Common myeloid progenitor, CD34-positive (primary cell): ENCODE measurements around the gene STC2. TPM values are rescaled to one million over a fixed set of nuclear protein-coding genes. Genes with fewer than 3 reads are reported as not detected.
"Not testable (repeated sequence)": the region's sequence is repeated elsewhere in the genome, so short reads cannot be mapped to it uniquely, and the experiment has no call there.

Source experiments
- CTCF ChIA-PET: fragments of 350-600 bp; sonication (Branson Sonifier 250); formaldehyde crosslinking; loops from one replicate; lab custom pipeline; 2021; ENCODE audit warnings: antibody characterized with exemption; lab: Charles Lee
- POLR2A ChIA-PET: fragments of 350-600 bp; sonication (Branson Sonifier 250); formaldehyde crosslinking; loops from one replicate; lab custom pipeline; 2021; ENCODE audit warnings: antibody characterized with exemption; lab: Charles Lee
- DNase-seq, 3 donors: peaks; one replicate each; pipeline versions ENCODE4 v3.0.0 to v3.0.0-alpha.2; 2013
- H3K27ac ChIP-seq, 2 experiments: 1 replicate in 1 of 2; 2 replicates in 1 of 2; pipeline ENCODE4 v1.7.0; 2013; ENCODE audit warnings: inconsistent platforms in 2 of 2, low read length in 2 of 2, mild to moderate bottlenecking in 2 of 2, low read depth in 1 of 2, moderate library complexity in 1 of 2; ENCODE audit not compliant: severe bottlenecking in 2 of 2, insufficient read depth in 1 of 2, poor library complexity in 1 of 2
- H3K27me3 ChIP-seq, 5 experiments: replicated peaks in 2 of 5; 1 replicate in 3 of 5; 2 replicates in 2 of 5; pipeline versions ENCODE4 v1.6.1 to v1.7.0; 2013; ENCODE audit warnings: low read length in 4 of 5, mild to moderate bottlenecking in 2 of 5, moderate library complexity in 2 of 5, inconsistent platforms in 1 of 5; ENCODE audit not compliant: insufficient read depth in 5 of 5, control insufficient read depth in 4 of 5
- H3K36me3 ChIP-seq, 4 experiments: 1 replicate in 2 of 4; 2 replicates in 2 of 4; pipeline versions ENCODE4 v1.6.1 to v1.7.0; 2013; ENCODE audit warnings: low read length in 3 of 4, control low read depth in 1 of 4, mild to moderate bottlenecking in 1 of 4; ENCODE audit not compliant: control insufficient read depth in 4 of 4, insufficient read depth in 4 of 4
- H3K4me1 ChIP-seq, 4 experiments: 1 replicate in 3 of 4; 2 replicates in 1 of 4; pipeline versions ENCODE4 v1.6.1 to v1.7.1; 2013; ENCODE audit warnings: low read length in 3 of 4, mild to moderate bottlenecking in 3 of 4, control low read depth in 1 of 4, inconsistent platforms in 1 of 4, moderate library complexity in 1 of 4; ENCODE audit not compliant: control insufficient read depth in 4 of 4, insufficient read depth in 4 of 4; ENCODE audit errors: control extremely low read depth in 1 of 4
- H3K4me3 ChIP-seq, 7 experiments: 1 replicate in 4 of 7; 2 replicates in 3 of 7; pipeline versions ENCODE4 v1.5.1 to v1.7.0; 2013; ENCODE audit warnings: mild to moderate bottlenecking in 7 of 7, low read length in 6 of 7, moderate library complexity in 6 of 7, inconsistent platforms in 2 of 7, low read depth in 2 of 7, control low read depth in 1 of 7; ENCODE audit not compliant: insufficient read depth in 4 of 7, control insufficient read depth in 1 of 7; ENCODE audit errors: extremely low read depth in 1 of 7
- H3K9me3 ChIP-seq, 5 experiments: 1 replicate in 4 of 5; 2 replicates in 1 of 5; pipeline versions ENCODE4 v1.6.1 to v1.7.1; 2013; ENCODE audit warnings: low read length in 4 of 5, mild to moderate bottlenecking in 2 of 5, inconsistent platforms in 1 of 5, low read depth in 1 of 5, moderate library complexity in 1 of 5; ENCODE audit not compliant: control insufficient read depth in 4 of 5, insufficient read depth in 2 of 5; ENCODE audit errors: control extremely low read depth in 1 of 5
- WGBS: methylation state at CpG from one replicate; pipeline ENCODE4 v1.1.5; 2013; ENCODE audit not compliant: insufficient coverage; 5-methylcytosine and 5-hydroxymethylcytosine counted together
- polyA plus RNA-seq: library from polyadenylated mRNA; unstranded; fragments of 120-200 nt; gene quantifications from one replicate; pipeline ENCODE4 v1.2.1, GENCODE V29; 2013

Gene STC2, protein sequence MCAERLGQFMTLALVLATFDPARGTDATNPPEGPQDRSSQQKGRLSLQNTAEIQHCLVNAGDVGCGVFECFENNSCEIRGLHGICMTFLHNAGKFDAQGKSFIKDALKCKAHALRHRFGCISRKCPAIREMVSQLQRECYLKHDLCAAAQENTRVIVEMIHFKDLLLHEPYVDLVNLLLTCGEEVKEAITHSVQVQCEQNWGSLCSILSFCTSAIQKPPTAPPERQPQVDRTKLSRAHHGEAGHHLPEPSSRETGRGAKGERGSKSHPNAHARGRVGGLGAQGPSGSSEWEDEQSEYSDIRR
- polyA plus RNA-seq = not detected

GRCh38 chr5:173327948-173328843 is at the start of gene STC2:
TSS of gene STC2 (minus strand) at chr5:173328414. CDS start at chr5:173328193, 221 bp downstream.
- no peak within 1 kb of the TSS for H3K27ac ChIP-seq
- peaks cover 0 to 96% (median 44%) of the 10 kb centered on the region in 5 experiments for H3K27me3 ChIP-seq
- H3K4me3 ChIP-seq = peak within 1 kb of the TSS; percentile 34 to 72 (median 57)
- WGBS = 2% methylated on average over 67 of the region's 72 CpGs
- DNase-seq = peak in 2 of 3 donors; percentile 39 to 48
- CTCF ChIA-PET = interaction anchor here (0.6 to 8.8 kb wide), 5 partner anchors 10 to 1604 kb away, joined by 3 to 105 read pairs (median 3); no protein-coding TSS in a partner anchor
- H3K4me1 ChIP-seq = peaks cover 0 to 54% (median 31%) of the 10 kb centered on the region in 4 experiments
- POLR2A ChIA-PET = no interaction called here
- no peaks in the 10 kb centered on the region for H3K9me3 ChIP-seq
- no peaks in the 10 kb centered on the region for H3K36me3 ChIP-seq

GRCh38 chr5:173371400-173371799 is 43.2 kb upstream of the STC2 start:
- no peaks in the 10 kb centered on the region for H3K36me3 ChIP-seq
- H3K4me1 ChIP-seq = no peaks in the 10 kb centered on the region
- 80% methylated on average over 1 of the region's 2 CpGs for WGBS
- H3K27ac ChIP-seq = no peak overlapping the region
- no peak overlapping the region for H3K4me3 ChIP-seq
- POLR2A ChIA-PET = no interaction called here
- CTCF ChIA-PET = no interaction called here
- DNase-seq = no peak
- H3K9me3 ChIP-seq = peaks cover 0 to 8% (median 0%) of the 10 kb centered on the region in 5 experiments
- peaks cover 0 to 3% (median 0%) of the 10 kb centered on the region in 5 experiments for H3K27me3 ChIP-seq

DNA sequence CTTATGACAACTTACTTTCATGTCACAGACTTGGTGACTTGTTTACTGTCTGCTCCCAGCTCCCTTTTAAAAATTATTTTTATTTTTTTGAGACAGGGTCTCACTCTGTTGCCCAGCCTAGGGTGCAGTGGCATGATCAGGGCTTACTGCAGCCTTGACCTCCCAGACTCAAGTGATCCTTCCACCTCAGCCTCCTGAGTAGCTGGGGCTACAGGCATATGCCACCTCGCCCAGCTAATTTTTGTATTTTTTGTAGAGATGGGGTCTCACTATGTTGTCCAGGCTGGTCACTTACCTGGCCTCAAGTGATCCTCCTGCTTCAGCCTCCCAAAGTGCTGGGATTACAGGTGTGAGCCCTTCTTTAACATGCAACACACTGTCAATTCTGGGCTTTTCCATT is 35.2 kb upstream of the STC2 start:
- DNase-seq, H3K4me3 ChIP-seq, POLR2A ChIA-PET, H3K36me3 ChIP-seq, H3K9me3 ChIP-seq, H3K4me1 ChIP-seq, H3K27ac ChIP-seq, CTCF ChIA-PET: not testable (repeated sequence)
- no CpG with 5 or more reads among the region's 1 CpG for WGBS
- H3K27me3 ChIP-seq = peaks cover 0 to 13% (median 2%) of the 10 kb centered on the region in 5 experiments

DNA sequence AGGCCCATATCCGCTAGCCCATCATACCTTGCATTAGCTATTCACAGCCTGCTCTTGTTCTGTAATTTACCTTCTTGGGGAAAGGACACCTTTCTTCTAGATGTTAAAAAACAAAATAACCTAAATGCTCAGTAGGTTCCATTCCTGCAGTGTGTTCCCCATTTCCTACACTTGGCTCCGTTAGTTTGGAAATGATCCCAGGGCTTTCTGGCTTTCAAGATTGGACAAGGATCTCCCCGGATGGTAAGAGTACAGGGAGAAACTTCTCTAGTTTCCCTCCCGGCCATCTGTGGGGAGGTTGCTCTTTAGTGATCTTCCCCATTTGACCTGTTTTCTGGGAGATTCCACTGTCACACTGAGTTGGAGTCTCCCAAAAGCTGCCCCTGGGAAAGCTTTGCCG is 27.3 kb upstream of the STC2 start:
- CTCF ChIA-PET = no interaction called here

GRCh38 chr5:173354645-173355044 is 26.4 kb upstream of the STC2 start:
- Histone ChIP-seq H3K4me1 (no peaks in the 10 kb centered on the region), H3K27me3 (peaks cover 3 to 24% (median 5%) of the 10 kb centered on the region in 5 experiments), H3K4me3 (no peak overlapping the region), H3K36me3 (no peaks in the 10 kb centered on the region), H3K9me3 (no peaks in the 10 kb centered on the region), H3K27ac (no peak overlapping the region)
- no peak for DNase-seq
- POLR2A ChIA-PET = no interaction called here
- no CpG with 5 or more reads among the region's 2 CpGs for WGBS
- CTCF ChIA-PET = no interaction called here

More for the DNA sequence above, 27.3 kb upstream of the STC2 start:
- H3K4me1 ChIP-seq = no peaks in the 10 kb centered on the region
- no peaks in the 10 kb centered on the region for H3K9me3 ChIP-seq
- H3K27me3 ChIP-seq = peaks cover 3 to 24% (median 7%) of the 10 kb centered on the region in 5 experiments
- no peak overlapping the region for H3K4me3 ChIP-seq
- POLR2A ChIA-PET = no interaction called here
- 84% methylated on average over 3 of the region's 5 CpGs for WGBS
- DNase-seq = no peak
- H3K27ac ChIP-seq = no peak overlapping the region
- H3K36me3 ChIP-seq = no peaks in the 10 kb centered on the region

- ChIA-PET POLR2A (no interaction called here), CTCF (no interaction called here)
- Histone ChIP-seq H3K27ac (no peak overlapping the region), H3K4me3 (no peak overlapping the region), H3K4me1 (no peaks in the 10 kb centered on the region), H3K36me3 (no peaks in the 10 kb centered on the region), H3K27me3 (peaks cover 2 to 26% (median 4%) of the 10 kb centered on the region in 5 experiments), H3K9me3 (no peaks in the 10 kb centered on the region)
- no peak for DNase-seq
- WGBS = 87% methylated on average over 20 of the region's 24 CpGs
These were observed 24.4 kb upstream of the STC2 start for GRCh38 chr5:173352366-173353349.
